Lung (tissue), 12 donors: ENCODE data around the gene PLVAP. TPM values are rescaled to one million over a fixed set of nuclear protein-coding genes. Genes with fewer than 3 reads are reported as not detected.
A peak's percentile ranks its signal among the peaks of the same experiment; 100 is the strongest.

Experiments
- ATAC-seq: fragments of 200-7000 bp; cut with Tn5 transposase; one replicate; pipeline ENCODE4 v1.9.1; 2020; ENCODE audit warnings: moderate number of reproducible peaks; ENCODE audit not compliant: insufficient read depth, low FRiP score
- DNase-seq, 3 donors: peaks; one replicate each; pipeline ENCODE4 v3.0.0-alpha.2; 2013 to 2017
- H3K27ac ChIP-seq, 2 donors: one replicate each; pipeline ENCODE4 v1.5.1; 2013; ENCODE audit warnings: mild to moderate bottlenecking in 2 of 2, moderate library complexity in 2 of 2, control low read depth in 1 of 2, inconsistent platforms in 1 of 2, low read depth in 1 of 2, low read length in 1 of 2
- H3K27me3 ChIP-seq, 3 donors: one replicate each; pipeline ENCODE4 v1.5.1; 2013; ENCODE audit warnings: low read length in 2 of 3; ENCODE audit not compliant: control insufficient read depth in 3 of 3, insufficient read depth in 3 of 3
- H3K36me3 ChIP-seq, 4 donors: one replicate each; pipeline ENCODE4 v1.5.1; 2013; ENCODE audit warnings: low read length in 4 of 4, mild to moderate bottlenecking in 1 of 4, moderate library complexity in 1 of 4; ENCODE audit not compliant: control insufficient read depth in 4 of 4, insufficient read depth in 4 of 4
- H3K4me1 ChIP-seq, 5 donors: one replicate each; pipeline ENCODE4 v1.5.1; 2013; ENCODE audit warnings: low read length in 5 of 5, mild to moderate bottlenecking in 2 of 5, moderate library complexity in 1 of 5; ENCODE audit not compliant: control insufficient read depth in 5 of 5, insufficient read depth in 5 of 5
- H3K4me3 ChIP-seq: one replicate; pipeline ENCODE4 v1.5.1; 2013; ENCODE audit warnings: mild to moderate bottlenecking, control low read depth, moderate library complexity
- H3K9ac ChIP-seq, 2 donors: one replicate each; pipeline ENCODE4 v1.5.1; 2013; ENCODE audit warnings: low read length in 2 of 2, control low read depth in 1 of 2; ENCODE audit not compliant: insufficient read depth in 1 of 2
- H3K9me3 ChIP-seq, 4 donors: one replicate each; pipeline ENCODE4 v1.5.1; 2013; ENCODE audit warnings: low read length in 3 of 4, mild to moderate bottlenecking in 1 of 4, moderate library complexity in 1 of 4; ENCODE audit not compliant: control insufficient read depth in 4 of 4, insufficient read depth in 3 of 4
- CTCF ChIP-seq: IDR thresholded peaks from 2 replicates; pipeline ENCODE4 v1.5.1; 2012; ENCODE audit warnings: mild to moderate bottlenecking; ENCODE audit errors: control extremely low read depth, extremely low read depth
- WGBS, 2 donors: extraction: QIAGEN DNeasy Blood & Tissue Kit; methylation state at CpG; one replicate each; pipeline ENCODE4 v1.1.7; 2013; 5-methylcytosine and 5-hydroxymethylcytosine counted together
- polyA plus RNA-seq, 2 donors: library from polyadenylated mRNA; stranded (reverse); fragments of 200-250 nt; gene quantifications; one replicate each; pipeline ENCODE4 v1.2.1, GENCODE V29; 2013
- total RNA-seq, 2 donors: library from RNA; depleted of rRNA in 1 of 2; stranded (reverse); fragments of >200 nt in 1 of 2; gene quantifications; one replicate each; pipeline ENCODE4 v1.2.1, GENCODE V29; 2014 to 2021
- donor health status: control.
- donor health status: control.
- donor health status: Bipolar disorder and iron deficiency.
- donor health status: healthy.
- donor health status: DM: yes; HTN: yes; CAD: no.

PLVAP gene
- total and polyA plus RNA-seq, 4 donors: 6.4 to 55.0 (median 25.8) TPM

GRCh38 chr19:17404015-17404414 is 26.9 kb upstream of the PLVAP start:
- Histone ChIP-seq H3K4me3 (peak overlapping the region; percentile 16), H3K27me3 (no peaks in the 10 kb centered on the region), H3K9ac (no peak overlapping the region), H3K9me3 (no peaks in the 10 kb centered on the region), H3K27ac (peak overlapping the region in 1 of 2 donors; percentile 83), H3K36me3 (peaks cover 0 to 3% (median 0%) of the 10 kb centered on the region in 4 donors), H3K4me1 (peaks cover 0 to 7% (median 2%) of the 10 kb centered on the region in 5 donors)
- DNase-seq: no peak
- WGBS, 2 donors: 49 to 61% methylated on average over 6 of the region's 6 CpGs
- no peak for ATAC-seq
- no peak for TF ChIP-seq CTCF

GRCh38 chr19:17402982-17403855 is 26.1 kb upstream of the PLVAP start:
- TF ChIP-seq CTCF: no peak
- ATAC-seq: no peak
- no peaks in the 10 kb centered on the region for H3K27me3 ChIP-seq
- WGBS, 2 donors: 41 to 59% methylated on average over 28 to 35 of the region's 36 CpGs
- no peak overlapping the region for H3K4me3 ChIP-seq
- H3K9me3 ChIP-seq: no peaks in the 10 kb centered on the region
- H3K36me3 ChIP-seq: peaks cover 0 to 3% (median 0%) of the 10 kb centered on the region in 4 donors
- peaks cover 0 to 7% (median 2%) of the 10 kb centered on the region in 5 donors for H3K4me1 ChIP-seq
- no peak overlapping the region for H3K9ac ChIP-seq
- DNase-seq: peak in 1 of 3 donors; percentile 36
- no peak overlapping the region for H3K27ac ChIP-seq

GRCh38 chr19:17401628-17402027 is 24.5 kb upstream of the PLVAP start:
- peaks cover 0 to 3% (median 0%) of the 10 kb centered on the region in 4 donors for H3K36me3 ChIP-seq
- no peak for DNase-seq
- 72 to 82% methylated on average over 6 of the region's 6 CpGs for WGBS, 2 donors

More at GRCh38 chr19:17401628-17402027, 24.5 kb upstream of the PLVAP start:
- H3K9ac ChIP-seq: no peak overlapping the region
- H3K4me1 ChIP-seq: peaks cover 0 to 7% (median 0%) of the 10 kb centered on the region in 5 donors
- H3K27me3 ChIP-seq: no peaks in the 10 kb centered on the region
- no peak for TF ChIP-seq CTCF
- H3K4me3 ChIP-seq: no peak overlapping the region
- H3K27ac ChIP-seq: no peak overlapping the region
- no peak for ATAC-seq
- H3K9me3 ChIP-seq: no peaks in the 10 kb centered on the region
